D341Med (cell line): Measurements from ENCODE around the gene RBPJ.

Experiments used
- DNase-seq: peaks from one replicate; pipeline ENCODE4 v3.0.0; 2012; ENCODE audit warnings: low spot score

Gene RBPJ

DNA sequence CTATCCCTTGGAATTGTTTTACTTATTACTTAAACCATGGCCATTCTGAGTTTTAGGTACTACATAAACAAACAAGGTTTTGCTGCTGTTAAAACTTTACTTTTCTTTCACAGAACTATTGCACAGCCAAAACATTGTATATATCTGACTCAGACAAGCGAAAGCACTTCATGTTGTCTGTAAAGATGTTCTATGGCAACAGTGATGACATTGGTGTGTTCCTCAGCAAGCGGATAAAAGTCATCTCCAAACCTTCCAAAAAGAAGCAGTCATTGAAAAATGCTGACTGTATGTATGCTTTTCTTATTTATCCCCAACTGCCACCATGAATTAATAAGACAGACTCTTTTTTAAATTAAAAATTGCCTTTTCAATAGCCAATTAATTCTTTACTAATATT lies 99.6 kb downstream of the RBPJ start:
- DNase-seq, result no peak

GRCh38 chr4:26420913-26421312 lies 100.1 kb downstream of the RBPJ start:
- DNase-seq, result no peak

- DNase-seq, result no peak
Measured at GRCh38 chr4:26424153-26424552, 103.3 kb downstream of the RBPJ start.

DNA sequence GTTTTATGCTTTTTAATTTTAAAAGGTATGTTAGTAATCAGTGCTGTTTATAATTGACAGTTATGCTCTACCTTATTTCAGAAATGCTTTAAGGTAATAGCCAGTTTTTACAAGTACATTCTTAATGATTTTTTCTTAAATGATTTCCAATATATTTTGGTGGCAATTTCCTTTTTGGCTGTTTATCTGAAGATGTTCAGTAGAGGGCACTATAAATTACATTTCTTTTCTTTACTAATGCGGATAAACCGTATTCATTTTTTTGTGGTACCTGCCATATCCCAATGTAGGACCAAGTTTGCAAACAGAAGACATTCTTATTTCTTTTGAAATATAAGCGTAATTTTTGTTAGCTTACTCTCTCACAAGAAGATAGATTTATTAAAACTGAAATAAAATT lies 104.0 kb downstream of the RBPJ start:
- no peak for DNase-seq

DNA sequence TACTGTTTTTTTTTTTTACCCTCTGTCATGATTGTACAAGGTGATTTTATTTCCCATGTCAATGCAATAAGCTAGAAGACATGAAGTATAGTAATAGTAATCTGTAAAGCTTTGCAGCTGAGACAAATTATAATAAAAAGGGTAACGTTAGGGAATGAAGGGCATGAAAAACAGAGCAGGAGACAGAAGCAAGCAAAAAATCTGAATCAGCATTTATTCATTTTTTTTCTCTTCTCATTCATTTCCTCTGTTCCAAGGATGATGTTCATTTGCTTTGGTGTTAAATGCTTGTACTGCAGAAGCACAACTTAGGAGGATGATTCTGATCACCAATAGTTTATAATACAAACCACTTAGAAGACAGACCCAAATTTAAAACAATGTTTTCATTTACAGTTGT lies 105.1 kb downstream of the RBPJ start:
- DNase-seq, result no peak

- no peak for DNase-seq
Measured at GRCh38 chr4:26426892-26427291, 106.1 kb downstream of the RBPJ start.

DNA sequence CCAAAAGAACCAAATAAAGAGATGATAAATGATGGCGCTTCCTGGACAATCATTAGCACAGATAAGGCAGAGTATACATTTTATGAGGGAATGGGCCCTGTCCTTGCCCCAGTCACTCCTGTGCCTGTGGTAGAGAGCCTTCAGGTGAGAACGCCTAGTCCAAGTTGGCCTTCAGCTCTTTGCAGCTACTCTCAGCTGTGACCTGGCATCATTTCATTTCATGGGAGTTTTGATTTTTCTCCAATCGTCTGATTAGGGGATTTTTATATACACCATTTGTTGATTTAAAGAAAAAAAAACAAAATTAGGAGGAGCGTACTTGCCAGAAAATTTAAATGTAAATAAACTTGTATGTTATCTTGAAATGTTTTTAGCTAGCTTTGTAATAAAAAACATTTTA lies 109.1 kb downstream of the RBPJ start:
- DNase-seq, result no peak

DNA sequence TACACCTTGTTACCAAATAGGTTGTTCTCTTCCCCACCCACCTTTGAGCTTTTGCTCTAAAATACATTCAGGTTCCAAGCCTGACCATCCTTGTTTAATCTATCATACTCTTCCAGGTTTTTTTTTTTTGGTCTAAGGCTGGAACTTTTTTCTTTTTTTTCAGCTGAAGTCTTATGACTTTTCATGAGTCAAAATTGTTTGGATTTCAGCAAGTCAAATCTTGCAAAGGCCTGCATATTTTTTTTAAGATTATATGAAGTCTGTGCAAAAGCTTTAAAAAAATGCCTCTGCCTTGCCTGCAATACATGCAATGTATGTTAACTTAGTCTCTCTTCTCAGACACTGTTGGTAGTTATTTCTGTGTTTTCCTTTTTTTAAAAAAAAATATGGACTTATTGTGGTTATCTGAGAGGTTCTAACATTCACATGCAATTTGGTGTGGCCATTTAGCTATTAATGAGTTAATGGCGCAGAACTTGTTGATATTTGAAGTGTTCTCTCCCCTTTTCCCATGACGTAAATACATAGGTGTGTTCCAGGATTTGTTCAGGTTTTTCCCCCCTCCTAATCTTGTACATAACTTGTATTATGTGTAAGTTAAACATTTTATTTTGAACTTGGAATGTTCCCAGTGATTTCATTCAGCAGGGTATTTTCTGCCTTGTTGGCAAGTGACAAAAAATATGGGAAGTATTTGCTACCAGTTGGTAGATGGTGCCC lies 110.8 kb downstream of the RBPJ start:
- DNase-seq, result no peak

DNA sequence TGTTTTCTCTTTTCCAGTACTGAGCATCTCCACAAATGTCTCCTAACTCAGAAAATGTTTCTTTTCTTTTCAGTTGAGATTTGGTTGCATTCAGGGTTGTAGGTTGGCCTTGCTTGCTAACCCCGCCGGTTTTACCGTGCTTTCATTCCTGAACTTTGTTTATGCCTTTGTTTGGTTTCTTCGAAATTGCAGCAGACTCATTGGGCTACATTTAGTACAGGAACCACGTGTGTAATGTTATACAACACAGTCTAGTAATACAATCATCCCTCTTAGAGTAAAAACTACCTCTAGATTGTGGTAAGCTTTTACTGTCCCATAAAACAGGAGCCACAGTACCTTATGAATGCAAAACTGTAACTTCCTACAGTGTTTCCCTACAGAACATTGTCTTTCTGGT lies 111.6 kb downstream of the RBPJ start:
- DNase-seq, result no peak

DNA sequence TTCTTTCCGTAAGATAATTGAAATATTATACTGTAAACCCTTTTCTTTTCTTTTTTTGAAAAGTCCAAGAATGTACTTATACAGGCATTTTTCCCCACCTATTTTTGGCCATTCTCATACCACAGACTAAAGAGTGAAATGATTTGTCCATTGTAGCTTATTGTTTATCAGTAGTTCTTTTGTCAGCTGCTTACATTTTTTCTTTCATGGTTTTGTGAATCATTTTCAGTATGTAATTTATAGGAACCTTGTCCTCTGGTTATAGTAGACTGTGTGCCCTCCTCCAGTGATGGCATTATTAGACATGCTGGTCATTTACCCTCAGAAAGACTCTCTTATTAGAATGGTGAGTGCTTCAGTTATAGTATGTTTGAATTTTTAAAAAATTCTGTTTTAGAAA lies 112.7 kb downstream of the RBPJ start:
- DNase-seq, result no peak

GRCh38 chr4:26434030-26434639 lies 113.3 kb downstream of the RBPJ start:
- no peak for DNase-seq

- DNase-seq, result no peak
Measured at GRCh38 chr4:26441102-26441501, 120.3 kb downstream of the RBPJ start.

DNA sequence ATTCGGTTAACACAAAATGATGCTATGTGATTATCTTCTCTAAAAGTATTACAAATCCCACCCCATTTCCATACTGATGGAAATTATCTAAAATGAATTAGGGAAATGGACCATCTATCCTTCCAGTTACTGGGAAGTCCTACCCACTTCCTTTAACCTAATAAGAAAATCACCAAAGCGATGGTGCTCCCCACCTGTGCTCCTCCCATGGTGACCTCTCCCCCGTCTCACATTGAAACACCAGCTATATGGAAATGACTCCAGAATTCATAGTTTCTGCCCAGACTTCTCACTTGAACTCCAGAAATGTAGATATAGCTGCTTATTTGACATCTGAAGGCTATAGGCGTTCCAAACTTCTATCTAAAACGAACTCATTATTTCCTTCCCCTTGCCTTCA lies 121.0 kb downstream of the RBPJ start:
- no peak for DNase-seq

DNA sequence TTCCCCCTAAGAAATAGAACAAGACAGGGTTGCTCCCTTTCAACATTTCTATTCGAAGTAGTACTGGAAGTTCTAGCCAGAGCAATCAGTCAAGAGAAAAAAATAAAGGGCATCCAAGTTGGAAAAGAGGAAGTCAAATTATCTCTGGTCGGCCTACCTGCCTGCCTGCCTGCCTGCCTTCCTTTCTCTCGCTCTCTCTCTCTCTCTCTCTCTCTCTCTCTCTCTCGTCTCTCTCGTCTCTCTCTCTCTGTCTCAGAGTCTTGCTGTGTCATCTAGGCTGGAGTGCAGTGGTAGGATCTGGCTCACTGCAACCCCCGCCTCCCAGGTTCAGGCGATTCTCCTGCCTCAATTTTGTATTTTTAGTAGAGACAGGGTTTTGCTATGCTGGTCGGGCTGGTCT lies 126.6 kb downstream of the RBPJ start:
- no peak for DNase-seq

DNA sequence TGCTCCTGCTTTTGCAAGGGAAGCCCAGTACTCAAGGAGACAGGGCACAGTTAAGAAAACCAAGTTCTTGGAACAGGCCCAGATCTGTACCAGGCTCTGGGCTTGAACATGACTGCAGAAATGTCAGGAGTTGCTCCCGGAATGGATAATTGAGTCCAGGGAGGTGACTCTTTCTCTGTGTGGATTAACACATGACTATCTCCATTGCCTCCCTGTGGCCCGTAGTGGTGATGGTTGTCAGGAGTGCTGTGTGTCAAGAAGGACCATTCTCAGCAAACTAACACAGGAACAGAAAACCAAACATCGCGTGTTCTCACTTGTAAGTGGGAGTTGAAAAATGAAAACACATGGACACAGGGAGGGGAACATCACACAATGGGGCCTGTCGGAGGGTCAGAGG lies 129.6 kb downstream of the RBPJ start:
- DNase-seq, result no peak

DNA sequence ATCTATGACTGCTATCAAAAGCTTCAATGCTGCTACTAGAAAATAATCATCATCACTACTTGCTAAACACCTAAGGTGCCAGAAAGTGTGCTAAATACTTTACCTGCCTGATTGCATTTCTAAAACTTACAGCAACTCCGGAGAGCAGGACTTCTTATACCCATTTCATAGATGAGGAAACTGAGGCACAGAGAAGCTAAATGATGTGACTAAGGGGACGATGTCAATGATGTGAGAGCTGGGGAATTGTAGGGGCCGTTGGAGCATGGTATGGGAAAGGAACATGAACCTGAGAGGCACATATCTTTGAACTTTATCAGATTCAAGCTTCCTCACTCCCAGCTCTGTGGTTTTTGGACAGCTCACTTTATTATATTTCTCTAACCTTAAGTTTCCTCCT lies 130.8 kb downstream of the RBPJ start:
- no peak for DNase-seq

GRCh38 chr4:26452565-26453531 lies 132.0 kb downstream of the RBPJ start:
- DNase-seq, result no peak

DNA sequence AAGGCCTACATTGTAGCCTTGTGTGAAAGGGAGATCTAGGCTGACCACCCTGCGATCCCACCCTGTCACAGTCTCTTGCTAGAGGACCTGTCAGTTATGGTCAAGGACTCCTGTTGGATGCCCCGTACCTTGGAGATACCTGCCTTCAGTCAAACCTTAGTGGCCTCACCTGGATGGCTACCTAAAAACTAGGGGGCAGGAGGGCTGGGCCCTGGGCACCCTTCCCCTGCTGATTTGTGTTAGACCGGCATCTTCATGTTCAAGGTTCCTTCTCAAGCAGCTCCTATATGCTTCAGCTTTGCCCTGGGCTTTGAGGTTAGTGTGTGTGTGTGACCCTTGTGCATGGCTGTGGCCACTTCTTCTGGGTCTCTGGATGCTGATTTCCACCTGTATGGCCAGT lies 134.1 kb downstream of the RBPJ start:
- no peak for DNase-seq

DNA sequence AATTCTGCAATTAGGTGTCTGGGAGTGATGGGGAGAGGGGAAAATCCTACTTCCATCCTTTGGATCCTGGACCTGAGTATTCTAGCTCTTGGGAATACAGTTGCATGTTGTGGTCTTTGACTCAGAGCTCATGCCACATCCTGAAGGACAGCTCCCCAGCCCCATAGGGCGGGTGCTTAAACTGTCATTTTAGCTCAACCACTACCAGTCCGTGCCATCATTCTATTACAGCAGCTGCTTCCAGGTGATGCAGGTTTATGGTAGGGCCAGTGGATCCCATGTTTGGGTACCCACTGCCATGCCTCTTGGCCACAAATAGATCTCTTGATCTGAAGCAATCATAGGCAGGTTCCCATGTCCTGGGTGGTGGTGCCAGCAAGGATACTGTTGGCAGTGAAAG lies 134.8 kb downstream of the RBPJ start:
- DNase-seq, result no peak

DNA sequence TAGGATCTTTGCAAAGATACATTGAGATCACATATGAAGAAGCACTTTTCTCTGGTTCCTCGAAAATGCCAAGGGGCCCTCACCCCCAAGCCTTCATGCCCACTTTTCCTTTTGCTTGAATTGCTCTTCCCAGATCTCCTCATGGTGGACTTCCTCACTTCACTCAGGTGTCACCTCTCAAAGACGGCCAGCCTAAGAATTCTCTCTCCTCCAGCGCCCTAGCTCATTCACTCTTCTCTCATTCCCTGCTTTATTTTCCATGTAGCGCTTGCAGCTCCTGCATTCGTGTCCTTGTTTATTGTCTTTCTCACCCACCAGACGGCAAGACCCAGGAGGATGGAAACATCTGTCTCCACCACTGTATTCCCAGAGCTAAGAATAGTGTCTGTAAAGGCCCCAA lies 136.6 kb downstream of the RBPJ start:
- no peak for DNase-seq

DNA sequence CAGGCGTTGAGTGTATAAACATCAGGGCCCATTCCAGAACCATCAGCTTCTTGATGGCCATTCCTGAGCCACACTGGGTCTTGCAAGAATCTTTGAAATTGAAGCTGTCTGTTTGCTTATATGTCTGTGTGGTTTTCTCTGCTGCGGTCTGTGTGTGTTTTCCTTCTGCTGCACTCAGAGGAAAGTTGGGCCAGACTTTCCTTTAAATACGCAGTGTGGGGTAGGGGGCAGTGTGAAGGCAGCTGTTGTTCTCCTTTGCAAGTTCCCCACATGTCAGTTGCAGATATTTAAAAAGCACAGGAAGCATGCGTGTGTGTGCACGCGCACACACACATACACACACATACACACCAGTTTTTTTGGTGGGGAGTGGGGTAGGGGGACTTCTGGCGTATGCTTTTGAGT lies 137.3 kb downstream of the RBPJ start:
- DNase-seq, result no peak

DNA sequence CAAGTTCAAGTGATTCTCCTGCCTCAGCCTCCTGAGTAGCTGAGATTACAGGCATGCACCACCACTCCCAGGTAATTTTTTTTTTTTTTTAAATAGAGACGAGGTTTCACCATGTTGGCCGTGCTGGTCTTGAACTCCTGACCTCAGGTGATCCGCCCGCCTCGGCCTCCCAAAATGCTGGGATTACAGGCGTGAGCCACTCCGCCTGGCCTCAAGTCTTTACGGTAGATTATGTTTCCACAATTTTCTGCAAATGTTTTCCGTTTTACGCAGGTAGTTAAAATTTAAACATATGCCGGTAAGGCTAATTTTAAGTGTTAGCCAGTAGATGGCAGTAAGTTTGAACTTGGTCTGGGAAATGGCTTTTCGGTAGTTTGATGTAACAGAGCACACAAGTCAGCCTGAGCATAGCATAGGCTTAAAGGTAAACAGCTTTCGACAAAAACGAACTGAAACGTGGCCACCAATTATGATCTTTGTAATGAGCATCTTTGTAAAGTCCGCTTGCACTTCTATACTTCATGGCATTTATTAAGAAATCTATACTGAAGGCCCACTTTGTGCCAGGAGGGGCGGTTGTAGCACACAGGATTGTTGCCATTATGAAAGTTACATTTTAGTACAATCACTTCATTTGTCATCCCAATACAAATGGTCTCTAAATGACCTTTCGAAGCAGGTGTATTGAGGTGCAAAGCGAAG lies 138.4 kb downstream of the RBPJ start:
- peak; percentile 68 for DNase-seq
